ENCODE data around the gene SCRN1.
"Not testable (repeated sequence)": the region's sequence is repeated elsewhere in the genome, so short reads cannot be mapped to it uniquely, and the experiment has no call there.

SCRN1 gene

GRCh38 chr7:29970158-29970557, 19.4 kb downstream of the SCRN1 start:
- no peak for DNase-seq (ENCODE audit: low read depth in 4 of 4, low spot score in 1 of 4)

- DNase-seq (ENCODE audit: low read depth in 4 of 4, low spot score in 1 of 4), result no peak
Observed at GRCh38 chr7:29969738-29970137, 19.9 kb downstream of the SCRN1 start.

- no peak for DNase-seq (ENCODE audit: low read depth in 4 of 4, low spot score in 1 of 4)
Observed at GRCh38 chr7:29968683-29969395, 20.8 kb downstream of the SCRN1 start.

GRCh38 chr7:29965030-29965429, 24.6 kb downstream of the SCRN1 start:
- no peak for DNase-seq (ENCODE audit: low read depth in 4 of 4, low spot score in 1 of 4)

GRCh38 chr7:29962035-29962434, 27.6 kb downstream of the SCRN1 start:
- DNase-seq (ENCODE audit: low read depth in 4 of 4, low spot score in 1 of 4), result no peak

GRCh38 chr7:29961611-29962010, 28.0 kb downstream of the SCRN1 start:
- not testable (repeated sequence) for DNase-seq (ENCODE audit: low read depth in 4 of 4, low spot score in 1 of 4)

GRCh38 chr7:29958667-29959358, 30.8 kb downstream of the SCRN1 start:
- DNase-seq (ENCODE audit: low read depth in 4 of 4, low spot score in 1 of 4), result no peak

- DNase-seq (ENCODE audit: low read depth in 4 of 4, low spot score in 1 of 4), result no peak
Observed at GRCh38 chr7:29957521-29958310, 31.9 kb downstream of the SCRN1 start.

GRCh38 chr7:29956487-29956836, 33.1 kb downstream of the SCRN1 start:
- DNase-seq (ENCODE audit: low read depth in 4 of 4, low spot score in 1 of 4), result no peak

GRCh38 chr7:29955799-29956486, 33.7 kb downstream of the SCRN1 start:
- DNase-seq (ENCODE audit: low read depth in 4 of 4, low spot score in 1 of 4), result no peak

GRCh38 chr7:29955075-29955792, 34.4 kb downstream of the SCRN1 start:
- DNase-seq (ENCODE audit: low read depth in 4 of 4, low spot score in 1 of 4), result no peak

- no peak for DNase-seq (ENCODE audit: low read depth in 4 of 4, low spot score in 1 of 4)
Observed at GRCh38 chr7:29953726-29954347, 35.8 kb downstream of the SCRN1 start.

- DNase-seq (ENCODE audit: low read depth in 4 of 4, low spot score in 1 of 4), result no peak
Observed at GRCh38 chr7:29951206-29951605, 38.4 kb downstream of the SCRN1 start.

- DNase-seq (ENCODE audit: low read depth in 4 of 4, low spot score in 1 of 4), result no peak
Observed at GRCh38 chr7:29950480-29950879, 39.1 kb downstream of the SCRN1 start.

- DNase-seq (ENCODE audit: low read depth in 4 of 4, low spot score in 1 of 4), result no peak
Observed at GRCh38 chr7:29948587-29948986, 41.0 kb downstream of the SCRN1 start.

GRCh38 chr7:29946428-29947186, 43.0 kb downstream of the SCRN1 start:
- DNase-seq (ENCODE audit: low read depth in 4 of 4, low spot score in 1 of 4), result no peak

GRCh38 chr7:29945259-29945809, 44.3 kb downstream of the SCRN1 start:
- no peak for DNase-seq (ENCODE audit: low read depth in 4 of 4, low spot score in 1 of 4)

GRCh38 chr7:29940199-29940598, 49.4 kb downstream of the SCRN1 start:
- no peak for DNase-seq (ENCODE audit: low read depth in 4 of 4, low spot score in 1 of 4)

GRCh38 chr7:29937132-29937531, 52.5 kb downstream of the SCRN1 start:
- no peak for DNase-seq (ENCODE audit: low read depth in 4 of 4, low spot score in 1 of 4)
